Vagina (tissue), 2 donors: Measurements from ENCODE around the gene ABLIM2. TPM values are rescaled to one million over a fixed set of nuclear protein-coding genes. Genes with fewer than 3 reads are reported as not detected.

Experiments used
- DNase-seq, 2 donors: peaks; one replicate each; pipeline ENCODE4 v3.0.0-alpha.2; 2017; ENCODE audit errors: extremely low spot score in 2 of 2
- H3K27ac ChIP-seq: fragments of 200-600 bp; sonication (generic); one replicate; pipeline ENCODE4 v1.5.1; 2019
- H3K27me3 ChIP-seq: fragments of 200-600 bp; sonication (generic); one replicate; pipeline ENCODE4 v1.5.1; 2019
- H3K36me3 ChIP-seq, 2 donors: fragments of 200-600 bp; sonication (generic); one replicate each; pipeline ENCODE4 v1.5.1; 2017 to 2019
- H3K4me1 ChIP-seq: fragments of 200-600 bp; sonication (generic); one replicate; pipeline ENCODE4 v1.5.1; 2019
- H3K4me3 ChIP-seq, 2 donors: fragments of 200-600 bp; sonication (generic); 1 replicate in 1 of 2; 2 replicates in 1 of 2; pipeline ENCODE4 v1.5.1; 2016 to 2019
- H3K9me3 ChIP-seq: fragments of 200-600 bp; sonication (generic); one replicate; pipeline ENCODE4 v1.5.1; 2019
- POLR2A ChIP-seq, 2 donors: fragments of 450-650 bp; IDR thresholded peaks; one replicate each; pipeline ENCODE4 v1.6.1; 2017; ENCODE audit warnings: antibody characterized with exemption in 2 of 2, mild to moderate bottlenecking in 2 of 2, moderate library complexity in 2 of 2
- POLR2AphosphoS5 ChIP-seq, 2 donors: sonication (generic); formaldehyde crosslinking; IDR thresholded peaks; one replicate each; pipeline ENCODE4 v1.9.0; 2017; ENCODE audit warnings: antibody characterized with exemption in 2 of 2, mild to moderate bottlenecking in 2 of 2, low read depth in 1 of 2; ENCODE audit not compliant: insufficient read depth in 1 of 2
- intact Hi-C: fragments of 100-400 bp; cut with DNase I; formaldehyde crosslinking; loops from one replicate; pipeline ENCODE4 v1.15.1; 2023
- total RNA-seq: library from RNA; depleted of rRNA; stranded (reverse); fragments of >200 nt; gene quantifications from one replicate; pipeline ENCODE4 v1.2.3, GENCODE V29; 2016
- TF ChIP-seq, protein P1 (sequence below), 3 experiments: fragments of 450-650 bp in 2 of 3; fragments of 200-600 bp in 1 of 3; sonication (generic) in 1 of 3; IDR thresholded peaks; one replicate each; pipeline ENCODE4 v1.5.1; 2017 to 2019; ENCODE audit warnings: antibody characterized with exemption in 3 of 3, mild to moderate bottlenecking in 2 of 3, moderate library complexity in 2 of 3

The ABLIM2 gene
- total RNA-seq, 1 donor from 2014 or later, result 15.5 TPM

- Histone ChIP-seq H3K27me3 (no peaks in the 10 kb centered on the region), H3K4me3 (no peak overlapping the region), H3K36me3 (no peaks in the 10 kb centered on the region), H3K4me1 (peaks cover 15% of the 10 kb centered on the region), H3K27ac (no peak overlapping the region), H3K9me3 (no peaks in the 10 kb centered on the region)
- TF ChIP-seq, protein P1, sequence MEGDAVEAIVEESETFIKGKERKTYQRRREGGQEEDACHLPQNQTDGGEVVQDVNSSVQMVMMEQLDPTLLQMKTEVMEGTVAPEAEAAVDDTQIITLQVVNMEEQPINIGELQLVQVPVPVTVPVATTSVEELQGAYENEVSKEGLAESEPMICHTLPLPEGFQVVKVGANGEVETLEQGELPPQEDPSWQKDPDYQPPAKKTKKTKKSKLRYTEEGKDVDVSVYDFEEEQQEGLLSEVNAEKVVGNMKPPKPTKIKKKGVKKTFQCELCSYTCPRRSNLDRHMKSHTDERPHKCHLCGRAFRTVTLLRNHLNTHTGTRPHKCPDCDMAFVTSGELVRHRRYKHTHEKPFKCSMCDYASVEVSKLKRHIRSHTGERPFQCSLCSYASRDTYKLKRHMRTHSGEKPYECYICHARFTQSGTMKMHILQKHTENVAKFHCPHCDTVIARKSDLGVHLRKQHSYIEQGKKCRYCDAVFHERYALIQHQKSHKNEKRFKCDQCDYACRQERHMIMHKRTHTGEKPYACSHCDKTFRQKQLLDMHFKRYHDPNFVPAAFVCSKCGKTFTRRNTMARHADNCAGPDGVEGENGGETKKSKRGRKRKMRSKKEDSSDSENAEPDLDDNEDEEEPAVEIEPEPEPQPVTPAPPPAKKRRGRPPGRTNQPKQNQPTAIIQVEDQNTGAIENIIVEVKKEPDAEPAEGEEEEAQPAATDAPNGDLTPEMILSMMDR (IDR thresholded peaks at IDR 0.05), result no peak
- no peak for TF ChIP-seq POLR2A (IDR thresholded peaks at IDR 0.05)
- no peak for TF ChIP-seq POLR2AphosphoS5 (IDR thresholded peaks at IDR 0.05; ENCODE audit: insufficient read depth in 1 of 2, low read depth in 1 of 2)
- intact Hi-C loops, result no loop called here
- no peak for DNase-seq
These were observed 53.1 kb downstream of the ABLIM2 start for GRCh38 chr4:8105306-8106100.

DNA sequence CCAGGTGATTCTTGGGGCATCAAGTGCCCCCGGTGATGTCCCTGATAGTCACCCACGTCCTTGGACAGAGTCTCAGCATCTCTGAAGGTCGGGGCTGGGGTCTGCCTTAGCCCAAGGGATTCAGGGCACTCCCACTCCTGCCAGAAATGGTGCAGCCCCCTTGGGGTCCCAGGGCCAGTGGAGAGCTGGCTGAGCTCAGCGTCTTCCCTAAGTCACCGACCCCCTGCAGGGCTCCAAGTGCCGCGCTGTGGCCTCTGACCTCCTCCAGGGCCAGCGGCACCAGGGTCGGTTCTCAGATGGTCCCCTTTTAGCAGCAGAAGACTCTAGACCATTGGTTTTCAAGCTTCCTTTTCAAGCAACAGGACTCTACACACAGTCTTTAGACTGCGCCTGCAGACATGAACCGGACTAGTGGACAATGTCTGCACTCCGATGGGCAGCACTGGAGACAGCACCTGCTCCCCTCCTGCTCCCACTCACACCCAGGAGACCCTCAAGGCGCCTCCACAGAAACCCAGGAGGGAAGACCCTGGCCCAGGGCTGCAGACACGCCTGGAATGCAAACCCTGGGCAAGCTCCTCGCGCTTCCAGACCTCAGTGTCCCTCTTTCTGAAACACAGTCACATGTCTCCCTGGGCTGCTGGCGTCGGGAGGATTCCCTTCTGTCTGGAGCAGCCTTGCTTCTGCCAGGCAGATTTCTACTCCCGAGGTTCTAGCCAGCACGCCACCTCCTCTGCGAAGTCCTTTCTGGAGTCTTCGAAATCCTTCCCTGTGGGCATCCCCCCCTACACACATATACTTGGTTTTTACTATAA is 53.9 kb downstream of the ABLIM2 start:
- Histone ChIP-seq H3K36me3 (no peaks in the 10 kb centered on the region), H3K9me3 (no peaks in the 10 kb centered on the region), H3K27me3 (no peaks in the 10 kb centered on the region), H3K27ac (no peak overlapping the region), H3K4me1 (peaks cover 15% of the 10 kb centered on the region), H3K4me3 (no peak overlapping the region)
- TF ChIP-seq, protein P1 (IDR thresholded peaks at IDR 0.05), result no peak
- no peak for DNase-seq
- intact Hi-C loops, result no loop called here

GRCh38 chr4:8103421-8104390 is 54.9 kb downstream of the ABLIM2 start:
- intact Hi-C loops, result no loop called here
- Histone ChIP-seq H3K27me3 (no peaks in the 10 kb centered on the region), H3K27ac (no peak overlapping the region), H3K36me3 (no peaks in the 10 kb centered on the region), H3K4me3 (no peak overlapping the region), H3K4me1 (peaks cover 15% of the 10 kb centered on the region), H3K9me3 (no peaks in the 10 kb centered on the region)
- no peak for DNase-seq
- TF ChIP-seq POLR2A (IDR thresholded peaks at IDR 0.05), result no peak
- TF ChIP-seq, protein P1 (IDR thresholded peaks at IDR 0.05), result no peak
- no peak for TF ChIP-seq POLR2AphosphoS5 (IDR thresholded peaks at IDR 0.05; ENCODE audit: insufficient read depth in 1 of 2, low read depth in 1 of 2)

DNA sequence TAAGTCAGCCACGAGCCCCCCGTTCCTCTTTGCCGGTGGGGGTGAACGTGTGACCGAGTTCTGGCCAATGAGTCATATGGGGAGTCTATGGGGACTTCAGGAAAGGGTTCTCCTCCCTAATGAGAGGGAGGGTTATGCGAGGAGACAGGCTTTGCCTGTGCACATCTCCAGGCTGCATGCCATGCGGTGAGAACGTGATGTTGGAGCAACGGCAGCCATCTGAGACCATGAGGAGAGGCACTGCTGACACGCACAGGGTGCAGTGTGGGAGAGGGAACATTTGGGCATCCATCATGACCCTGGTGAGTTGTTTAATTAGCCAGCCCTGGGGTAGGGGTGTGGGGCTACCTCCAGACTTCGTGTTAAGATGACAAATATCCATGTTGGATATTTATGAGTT is 55.8 kb downstream of the ABLIM2 start:
- Histone ChIP-seq H3K36me3 (no peaks in the 10 kb centered on the region), H3K27me3 (no peaks in the 10 kb centered on the region), H3K9me3 (no peaks in the 10 kb centered on the region), H3K27ac (no peak overlapping the region), H3K4me3 (no peak overlapping the region), H3K4me1 (peaks cover 15% of the 10 kb centered on the region)
- DNase-seq, result no peak
- TF ChIP-seq POLR2AphosphoS5 (IDR thresholded peaks at IDR 0.05; ENCODE audit: insufficient read depth in 1 of 2, low read depth in 1 of 2), result no peak
- TF ChIP-seq POLR2A (IDR thresholded peaks at IDR 0.05), result no peak
- TF ChIP-seq, protein P1 (IDR thresholded peaks at IDR 0.05), result no peak
- intact Hi-C loops, result no loop called here
